Measurements from ENCODE around the gene ADAMTS8. TPM values are rescaled to one million over a fixed set of nuclear protein-coding genes. Genes with fewer than 3 reads are reported as not detected.

The ADAMTS8 gene
- total RNA-seq, 1 donor from 2014 or later = 5.7 TPM

DNA sequence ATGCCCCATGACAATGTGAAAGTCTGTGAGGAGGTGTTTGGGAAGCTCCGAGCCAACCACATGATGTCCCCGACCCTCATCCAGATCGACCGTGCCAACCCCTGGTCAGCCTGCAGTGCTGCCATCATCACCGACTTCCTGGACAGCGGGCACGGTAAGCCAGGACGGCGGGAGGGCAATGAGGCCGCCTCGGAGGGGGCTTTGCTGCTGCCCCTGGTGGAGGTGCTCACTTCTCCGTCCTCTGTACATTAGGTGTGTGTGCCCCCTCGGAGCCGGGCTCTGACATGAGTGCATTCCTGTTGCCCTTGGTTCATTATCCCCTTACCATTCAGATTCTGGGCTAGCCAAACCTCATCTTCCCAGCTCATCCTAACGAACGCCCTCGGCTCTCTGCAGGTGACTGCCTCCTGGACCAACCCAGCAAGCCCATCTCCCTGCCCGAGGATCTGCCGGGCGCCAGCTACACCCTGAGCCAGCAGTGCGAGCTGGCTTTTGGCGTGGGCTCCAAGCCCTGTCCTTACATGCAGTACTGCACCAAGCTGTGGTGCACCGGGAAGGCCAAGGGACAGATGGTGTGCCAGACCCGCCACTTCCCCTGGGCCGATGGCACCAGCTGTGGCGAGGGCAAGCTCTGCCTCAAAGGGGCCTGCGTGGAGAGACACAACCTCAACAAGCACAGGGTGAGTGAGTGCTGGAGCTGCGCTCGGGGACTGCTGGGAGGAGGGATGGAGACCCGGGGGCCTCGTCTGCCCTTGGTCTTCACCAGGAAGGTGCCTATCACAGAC is 33.9 kb upstream of the ADAMTS8 start:
- H3K9me3 ChIP-seq (ENCODE audit: control insufficient read depth in 3 of 3, low read length in 3 of 3) = no peaks in the 10 kb centered on the region
- H3K27ac ChIP-seq (ENCODE audit: low read depth, low read length) = no peak overlapping the region
- peaks cover 0 to 18% (median 16%) of the 10 kb centered on the region in 3 donors for H3K36me3 ChIP-seq (ENCODE audit: control insufficient read depth in 3 of 3, insufficient read depth in 3 of 3, low read length in 3 of 3)
- peaks cover 8 to 14% (median 9%) of the 10 kb centered on the region in 3 donors for H3K4me1 ChIP-seq (ENCODE audit: control insufficient read depth in 3 of 3, insufficient read depth in 3 of 3, low read length in 3 of 3)
- peaks cover 0 to 13% (median 8%) of the 10 kb centered on the region in 3 donors for H3K27me3 ChIP-seq (ENCODE audit: control insufficient read depth in 3 of 3, insufficient read depth in 3 of 3, low read length in 3 of 3)
- H3K9ac ChIP-seq (ENCODE audit: low read depth in 1 of 3, low read length in 3 of 3) = no peak overlapping the region
- H3K4me3 ChIP-seq (ENCODE audit: low read length in 3 of 3) = no peak overlapping the region

DNA sequence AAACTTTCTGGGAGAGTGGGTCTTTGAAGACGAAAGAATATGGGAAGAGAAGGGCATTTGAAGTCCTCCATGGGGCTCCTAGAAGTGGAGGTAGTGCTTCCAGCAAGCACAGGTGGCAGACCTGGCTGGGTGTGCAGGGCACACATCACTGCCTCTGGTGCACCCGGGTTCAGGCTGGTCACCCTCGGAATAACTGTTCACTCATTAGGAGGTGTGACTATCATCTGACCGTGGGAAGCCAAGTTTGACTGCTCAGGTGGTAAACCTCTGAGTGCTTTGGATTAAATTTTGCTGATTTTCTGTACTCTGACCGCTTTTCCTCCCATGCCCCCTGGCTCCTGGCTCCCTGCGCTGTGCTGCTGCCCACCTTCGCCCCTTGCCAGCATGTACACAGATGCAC is 31.1 kb upstream of the ADAMTS8 start:
- Histone ChIP-seq H3K27ac (ENCODE audit: low read depth, low read length) (no peak overlapping the region), H3K27me3 (ENCODE audit: control insufficient read depth in 3 of 3, insufficient read depth in 3 of 3, low read length in 3 of 3) (peaks cover 0 to 20% (median 8%) of the 10 kb centered on the region in 3 donors), H3K4me3 (ENCODE audit: low read length in 3 of 3) (no peak overlapping the region), H3K9ac (ENCODE audit: low read depth in 1 of 3, low read length in 3 of 3) (no peak overlapping the region), H3K4me1 (ENCODE audit: control insufficient read depth in 3 of 3, insufficient read depth in 3 of 3, low read length in 3 of 3) (peaks cover 15 to 27% (median 17%) of the 10 kb centered on the region in 3 donors), H3K9me3 (ENCODE audit: control insufficient read depth in 3 of 3, low read length in 3 of 3) (no peaks in the 10 kb centered on the region), H3K36me3 (ENCODE audit: control insufficient read depth in 3 of 3, insufficient read depth in 3 of 3, low read length in 3 of 3) (peaks cover 0 to 13% (median 9%) of the 10 kb centered on the region in 3 donors)

DNA sequence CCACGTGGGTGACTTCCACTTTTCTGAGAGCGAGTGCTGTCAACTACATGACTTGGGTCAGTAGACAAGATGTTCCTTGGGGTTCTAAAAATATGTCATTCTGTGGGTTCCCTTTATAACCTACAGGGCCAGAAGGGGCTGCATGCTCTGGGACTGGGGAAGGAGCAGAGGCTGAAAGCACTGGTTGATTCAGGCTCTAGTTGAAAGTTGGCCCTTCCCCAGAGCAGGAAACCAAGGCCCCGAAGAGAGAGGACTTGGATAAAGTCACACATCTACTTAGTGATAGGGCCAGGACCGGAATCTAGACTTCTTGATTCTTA is 30.0 kb upstream of the ADAMTS8 start:
- H3K9me3 ChIP-seq (ENCODE audit: control insufficient read depth in 3 of 3, low read length in 3 of 3) = no peaks in the 10 kb centered on the region
- no peak overlapping the region for H3K4me3 ChIP-seq (ENCODE audit: low read length in 3 of 3)
- H3K27me3 ChIP-seq (ENCODE audit: control insufficient read depth in 3 of 3, insufficient read depth in 3 of 3, low read length in 3 of 3) = peaks cover 0 to 20% (median 8%) of the 10 kb centered on the region in 3 donors
- no peak overlapping the region for H3K9ac ChIP-seq (ENCODE audit: low read depth in 1 of 3, low read length in 3 of 3)
- peaks cover 0 to 11% (median 7%) of the 10 kb centered on the region in 3 donors for H3K36me3 ChIP-seq (ENCODE audit: control insufficient read depth in 3 of 3, insufficient read depth in 3 of 3, low read length in 3 of 3)
- peaks cover 15 to 27% (median 17%) of the 10 kb centered on the region in 3 donors for H3K4me1 ChIP-seq (ENCODE audit: control insufficient read depth in 3 of 3, insufficient read depth in 3 of 3, low read length in 3 of 3)
- H3K27ac ChIP-seq (ENCODE audit: low read depth, low read length) = no peak overlapping the region

DNA sequence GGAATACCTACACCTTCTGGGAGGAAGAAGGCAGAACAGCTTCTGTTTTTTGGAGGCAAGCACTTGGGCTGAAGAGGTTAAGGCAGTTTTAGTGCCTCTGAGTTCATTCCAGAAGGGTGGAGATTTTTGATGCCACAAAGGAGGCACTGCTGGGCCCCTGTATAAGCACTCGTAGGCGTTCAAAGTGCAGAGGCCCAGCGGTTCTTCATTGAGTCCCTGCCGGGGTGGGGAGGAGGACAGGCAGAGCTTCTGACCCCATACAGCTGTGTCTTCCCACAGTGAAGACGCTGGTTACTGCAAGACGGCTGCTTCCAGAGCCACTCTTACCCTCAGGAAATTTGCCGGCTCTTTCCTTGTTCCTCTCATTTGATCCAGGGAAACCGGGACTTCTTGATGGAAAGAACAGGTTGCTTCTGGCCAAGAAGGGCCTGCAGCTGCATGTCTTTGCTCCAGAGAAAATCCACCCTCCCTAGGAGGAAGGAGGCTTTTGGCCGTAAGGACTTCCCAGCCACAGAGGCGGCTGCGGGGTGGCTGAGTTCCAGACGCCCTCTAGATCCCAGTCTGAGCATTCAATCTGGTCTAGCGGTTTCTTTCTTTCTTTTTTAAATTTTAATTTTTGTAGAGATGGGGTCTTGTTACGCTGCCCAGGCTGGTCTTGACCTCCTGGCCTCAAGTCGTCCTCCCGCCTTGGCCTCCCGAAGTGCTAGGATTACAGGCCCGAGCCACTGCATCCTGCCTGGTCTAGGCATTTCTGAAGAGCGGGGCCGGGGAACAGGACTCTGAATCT is 29.4 kb upstream of the ADAMTS8 start:
- Histone ChIP-seq H3K4me1 (ENCODE audit: control insufficient read depth in 3 of 3, insufficient read depth in 3 of 3, low read length in 3 of 3) (peaks cover 15 to 27% (median 19%) of the 10 kb centered on the region in 3 donors), H3K36me3 (ENCODE audit: control insufficient read depth in 3 of 3, insufficient read depth in 3 of 3, low read length in 3 of 3) (peaks cover 0 to 9% (median 5%) of the 10 kb centered on the region in 3 donors), H3K27ac (ENCODE audit: low read depth, low read length) (no peak overlapping the region), H3K9ac (ENCODE audit: low read depth in 1 of 3, low read length in 3 of 3) (no peak overlapping the region), H3K4me3 (ENCODE audit: low read length in 3 of 3) (no peak overlapping the region), H3K9me3 (ENCODE audit: control insufficient read depth in 3 of 3, low read length in 3 of 3) (no peaks in the 10 kb centered on the region), H3K27me3 (ENCODE audit: control insufficient read depth in 3 of 3, insufficient read depth in 3 of 3, low read length in 3 of 3) (peaks cover 0 to 20% (median 8%) of the 10 kb centered on the region in 3 donors)

DNA sequence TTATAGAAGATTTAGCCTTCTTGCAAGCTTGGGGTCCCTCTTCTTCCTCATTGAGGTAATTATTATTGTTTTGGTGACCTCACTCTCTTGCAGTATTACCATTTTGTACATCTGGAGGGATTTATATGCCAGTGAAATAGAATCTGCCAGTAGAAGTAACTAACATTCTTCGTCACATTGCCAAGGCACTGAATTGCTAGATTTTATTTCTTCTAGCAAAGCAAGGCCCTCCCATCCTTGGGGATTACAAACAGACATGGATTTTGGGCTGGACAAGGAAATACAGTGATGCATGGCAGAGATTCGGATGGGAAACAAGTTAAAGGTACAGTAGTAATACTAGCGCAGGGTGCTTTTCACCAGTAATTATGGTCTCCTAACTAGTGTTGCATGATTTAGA is 27.9 kb upstream of the ADAMTS8 start:
- H3K27me3 ChIP-seq (ENCODE audit: control insufficient read depth in 3 of 3, insufficient read depth in 3 of 3, low read length in 3 of 3) = peaks cover 0 to 13% (median 2%) of the 10 kb centered on the region in 3 donors
- no peaks in the 10 kb centered on the region for H3K9me3 ChIP-seq (ENCODE audit: control insufficient read depth in 3 of 3, low read length in 3 of 3)
- no peak overlapping the region for H3K27ac ChIP-seq (ENCODE audit: low read depth, low read length)
- H3K36me3 ChIP-seq (ENCODE audit: control insufficient read depth in 3 of 3, insufficient read depth in 3 of 3, low read length in 3 of 3) = no peaks in the 10 kb centered on the region
- H3K4me3 ChIP-seq (ENCODE audit: low read length in 3 of 3) = no peak overlapping the region
- H3K4me1 ChIP-seq (ENCODE audit: control insufficient read depth in 3 of 3, insufficient read depth in 3 of 3, low read length in 3 of 3) = peaks cover 24 to 37% (median 25%) of the 10 kb centered on the region in 3 donors
- H3K9ac ChIP-seq (ENCODE audit: low read depth in 1 of 3, low read length in 3 of 3) = no peak overlapping the region

DNA sequence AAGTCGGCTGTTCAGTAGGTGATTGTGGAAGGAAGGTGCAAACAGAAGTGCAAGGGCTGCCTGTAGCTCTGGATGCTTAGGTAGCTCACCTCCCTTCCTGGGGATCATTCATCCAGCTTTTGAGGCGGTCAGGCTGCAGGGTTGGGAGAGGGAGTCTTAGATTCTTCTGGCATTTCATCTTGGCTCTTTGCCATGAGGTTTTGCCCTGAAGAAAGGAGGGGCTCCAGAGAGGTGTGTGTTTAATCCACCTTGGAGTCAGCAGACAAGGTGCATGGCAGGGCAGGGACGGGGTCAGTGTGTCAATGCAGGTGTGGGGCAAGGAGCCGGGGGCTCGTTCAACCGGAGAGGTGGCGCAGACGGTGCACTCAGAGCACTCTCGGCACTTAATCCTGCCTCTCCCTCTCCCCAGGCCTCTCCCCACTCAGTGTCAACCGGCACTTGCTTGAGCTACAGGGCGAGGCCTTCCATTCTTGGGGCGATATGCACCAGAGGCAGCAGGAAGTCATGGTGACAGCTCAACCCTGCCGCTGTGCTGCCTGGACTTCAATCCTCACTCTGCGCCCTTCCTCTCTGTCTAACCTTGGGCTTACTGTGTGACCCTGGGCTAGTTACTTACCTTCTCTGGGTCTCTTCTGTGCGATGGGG is 27.2 kb upstream of the ADAMTS8 start:
- Histone ChIP-seq H3K9me3 (ENCODE audit: control insufficient read depth in 3 of 3, low read length in 3 of 3) (no peaks in the 10 kb centered on the region), H3K27ac (ENCODE audit: low read depth, low read length) (no peak overlapping the region), H3K9ac (ENCODE audit: low read depth in 1 of 3, low read length in 3 of 3) (no peak overlapping the region), H3K4me1 (ENCODE audit: control insufficient read depth in 3 of 3, insufficient read depth in 3 of 3, low read length in 3 of 3) (peaks cover 24 to 38% (median 30%) of the 10 kb centered on the region in 3 donors), H3K4me3 (ENCODE audit: low read length in 3 of 3) (no peak overlapping the region), H3K36me3 (ENCODE audit: control insufficient read depth in 3 of 3, insufficient read depth in 3 of 3, low read length in 3 of 3) (no peaks in the 10 kb centered on the region), H3K27me3 (ENCODE audit: control insufficient read depth in 3 of 3, insufficient read depth in 3 of 3, low read length in 3 of 3) (peaks cover under 1 to 11% (median 2%) of the 10 kb centered on the region in 3 donors)

DNA sequence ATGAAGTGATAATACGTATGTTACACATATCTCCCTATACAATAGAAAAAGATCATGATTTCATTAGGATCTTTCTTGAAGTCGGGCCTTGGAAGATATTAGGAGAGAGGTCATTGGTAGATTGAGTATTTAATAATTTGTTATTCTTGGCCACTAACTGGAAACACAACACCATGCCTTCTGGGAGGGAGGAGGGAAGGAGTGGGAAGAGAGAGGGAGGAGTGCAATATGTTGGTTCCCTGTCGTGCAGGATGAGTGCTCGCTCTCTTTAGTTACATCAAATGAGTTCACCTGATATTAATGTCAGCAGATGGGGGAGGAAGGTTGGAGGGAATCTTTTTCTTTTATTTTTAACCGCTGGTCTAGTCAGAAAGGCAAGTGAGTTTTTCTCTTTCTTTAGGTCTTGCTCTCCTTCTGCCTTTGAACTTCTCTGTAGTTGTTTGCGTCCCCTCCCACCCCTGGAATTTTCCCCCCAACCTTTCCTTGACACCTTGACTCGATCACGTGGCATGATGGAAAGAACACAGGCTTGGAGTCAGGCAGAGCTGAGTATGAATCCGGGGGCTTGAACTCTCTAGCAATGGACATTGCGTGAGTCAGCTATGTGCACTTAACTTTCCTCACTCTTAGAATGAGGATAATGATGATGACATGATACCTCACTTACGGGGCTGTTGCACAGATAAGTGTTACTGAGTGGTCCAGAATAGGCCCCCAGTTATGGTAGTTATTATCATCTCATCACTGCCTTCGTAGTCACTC is 26.3 kb upstream of the ADAMTS8 start:
- Histone ChIP-seq H3K27me3 (ENCODE audit: control insufficient read depth in 3 of 3, insufficient read depth in 3 of 3, low read length in 3 of 3) (peaks cover 5 to 15% (median 10%) of the 10 kb centered on the region in 3 donors), H3K4me1 (ENCODE audit: control insufficient read depth in 3 of 3, insufficient read depth in 3 of 3, low read length in 3 of 3) (peaks cover 30 to 44% (median 36%) of the 10 kb centered on the region in 3 donors), H3K9me3 (ENCODE audit: control insufficient read depth in 3 of 3, low read length in 3 of 3) (no peaks in the 10 kb centered on the region), H3K36me3 (ENCODE audit: control insufficient read depth in 3 of 3, insufficient read depth in 3 of 3, low read length in 3 of 3) (no peaks in the 10 kb centered on the region), H3K4me3 (ENCODE audit: low read length in 3 of 3) (no peak overlapping the region), H3K9ac (ENCODE audit: low read depth in 1 of 3, low read length in 3 of 3) (no peak overlapping the region), H3K27ac (ENCODE audit: low read depth, low read length) (no peak overlapping the region)

DNA sequence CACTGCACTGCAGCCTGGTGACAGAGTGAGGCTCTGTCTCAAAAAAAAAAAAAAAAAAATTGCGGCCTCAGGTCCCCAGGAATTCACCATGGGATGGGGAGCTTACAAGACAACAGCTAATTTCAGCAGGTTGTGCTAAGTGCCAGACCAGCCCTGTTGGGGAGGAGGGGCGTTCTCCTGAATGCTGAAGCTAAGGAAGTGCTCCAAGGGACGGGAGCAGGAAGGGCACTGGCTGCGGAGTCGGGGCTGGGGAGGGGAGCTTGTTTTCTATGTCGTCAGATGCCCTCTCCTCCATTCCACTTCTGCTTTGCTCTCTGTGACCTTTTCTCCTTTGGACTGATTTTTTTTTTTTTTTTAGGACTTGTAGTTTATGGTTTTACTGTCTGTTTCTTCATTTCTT is 24.5 kb upstream of the ADAMTS8 start:
- no peaks in the 10 kb centered on the region for H3K36me3 ChIP-seq (ENCODE audit: control insufficient read depth in 3 of 3, insufficient read depth in 3 of 3, low read length in 3 of 3)
- H3K4me3 ChIP-seq (ENCODE audit: low read length in 3 of 3) = no peak overlapping the region
- H3K9ac ChIP-seq (ENCODE audit: low read depth in 1 of 3, low read length in 3 of 3) = no peak overlapping the region
- peaks cover 6 to 23% (median 12%) of the 10 kb centered on the region in 3 donors for H3K27me3 ChIP-seq (ENCODE audit: control insufficient read depth in 3 of 3, insufficient read depth in 3 of 3, low read length in 3 of 3)
- no peaks in the 10 kb centered on the region for H3K9me3 ChIP-seq (ENCODE audit: control insufficient read depth in 3 of 3, low read length in 3 of 3)
- H3K27ac ChIP-seq (ENCODE audit: low read depth, low read length) = no peak overlapping the region
- H3K4me1 ChIP-seq (ENCODE audit: control insufficient read depth in 3 of 3, insufficient read depth in 3 of 3, low read length in 3 of 3) = peaks cover 44 to 54% (median 50%) of the 10 kb centered on the region in 3 donors

DNA sequence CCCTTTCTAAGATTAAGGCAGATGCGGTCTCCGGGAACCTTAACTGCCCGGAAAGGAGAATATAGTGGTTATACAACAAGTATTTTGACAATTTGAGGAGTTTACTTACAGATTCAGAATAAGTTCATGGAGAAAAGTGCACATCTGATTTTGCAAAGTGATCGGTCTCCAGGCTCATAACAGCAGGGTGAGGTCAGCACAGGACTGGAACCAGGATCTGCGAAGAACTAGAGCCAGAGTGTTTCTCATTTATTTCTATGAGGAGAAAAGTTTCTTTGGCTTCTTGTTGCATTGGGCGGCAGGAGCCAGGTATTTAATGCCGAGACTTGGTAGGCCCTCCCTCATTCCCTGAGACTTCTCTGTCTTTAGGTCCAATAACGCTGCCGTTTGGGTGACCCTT is 23.8 kb upstream of the ADAMTS8 start:
- Histone ChIP-seq H3K4me1 (ENCODE audit: control insufficient read depth in 3 of 3, insufficient read depth in 3 of 3, low read length in 3 of 3) (peaks cover 39 to 51% (median 45%) of the 10 kb centered on the region in 3 donors), H3K9me3 (ENCODE audit: control insufficient read depth in 3 of 3, low read length in 3 of 3) (no peaks in the 10 kb centered on the region), H3K27ac (ENCODE audit: low read depth, low read length) (no peak overlapping the region), H3K9ac (ENCODE audit: low read depth in 1 of 3, low read length in 3 of 3) (peak overlapping the region in 1 of 3 donors; percentile 9), H3K4me3 (ENCODE audit: low read length in 3 of 3) (peak overlapping the region in 2 of 3 donors; percentile 23 to 79), H3K36me3 (ENCODE audit: control insufficient read depth in 3 of 3, insufficient read depth in 3 of 3, low read length in 3 of 3) (no peaks in the 10 kb centered on the region), H3K27me3 (ENCODE audit: control insufficient read depth in 3 of 3, insufficient read depth in 3 of 3, low read length in 3 of 3) (peaks cover 6 to 23% (median 12%) of the 10 kb centered on the region in 3 donors)

Data from skeletal muscle tissue (tissue), 4 donors.